Measurements from ENCODE around the gene IQCE. TPM values are rescaled to one million over a fixed set of nuclear protein-coding genes. Genes with fewer than 3 reads are reported as not detected.

IQCE gene
- total RNA-seq, 1 donor from 2014 or later = 32.0 TPM

GRCh38 chr7:2621061-2621828 is 62.5 kb downstream of the IQCE start:
- Histone ChIP-seq H3K27me3 (ENCODE audit: low read depth) (no peaks in the 10 kb centered on the region), H3K27ac (no peak overlapping the region), H3K36me3 (no peaks in the 10 kb centered on the region), H3K4me3 (no peak overlapping the region), H3K9me3 (no peaks in the 10 kb centered on the region), H3K4me1 (peaks cover 34% of the 10 kb centered on the region)
- DNase-seq (peak; percentile 63), ATAC-seq (peak; percentile 52 to 62)
- no peak for TF ChIP-seq CTCF (IDR thresholded peaks at IDR 0.05)
- intact Hi-C loops (cut with DNase I) = no loop called here

- Histone ChIP-seq H3K27me3 (ENCODE audit: low read depth) (no peaks in the 10 kb centered on the region), H3K27ac (no peak overlapping the region), H3K4me3 (no peak overlapping the region), H3K4me1 (peaks cover 31% of the 10 kb centered on the region), H3K36me3 (no peaks in the 10 kb centered on the region), H3K9me3 (no peaks in the 10 kb centered on the region)
- DNase-seq (peak; percentile 49), ATAC-seq (no peak)
- intact Hi-C loops (cut with DNase I) = no loop called here
- no peak for TF ChIP-seq CTCF (IDR thresholded peaks at IDR 0.05)
These were observed 63.3 kb downstream of the IQCE start for GRCh38 chr7:2621948-2622640.

GRCh38 chr7:2622869-2623697 is 64.3 kb downstream of the IQCE start:
- Histone ChIP-seq H3K36me3 (no peaks in the 10 kb centered on the region), H3K27ac (no peak overlapping the region), H3K9me3 (no peaks in the 10 kb centered on the region), H3K4me3 (no peak overlapping the region), H3K27me3 (ENCODE audit: low read depth) (no peaks in the 10 kb centered on the region), H3K4me1 (peaks cover 28% of the 10 kb centered on the region)
- DNase-seq = peak; percentile 77
- no peak for TF ChIP-seq CTCF (IDR thresholded peaks at IDR 0.05)
- intact Hi-C loops (cut with DNase I) = no loop called here
- ATAC-seq = peak; percentile 67 to 82

GRCh38 chr7:2623698-2624014 is 64.9 kb downstream of the IQCE start:
- Histone ChIP-seq H3K9me3 (no peaks in the 10 kb centered on the region), H3K27me3 (ENCODE audit: low read depth) (no peaks in the 10 kb centered on the region), H3K4me3 (no peak overlapping the region), H3K27ac (no peak overlapping the region), H3K36me3 (no peaks in the 10 kb centered on the region), H3K4me1 (peaks cover 28% of the 10 kb centered on the region)
- DNase-seq (no peak), ATAC-seq (peak in 1 of 2 donors; percentile 11)
- intact Hi-C loops (cut with DNase I) = no loop called here
- no peak for TF ChIP-seq CTCF (IDR thresholded peaks at IDR 0.05)

- Histone ChIP-seq H3K9me3 (no peaks in the 10 kb centered on the region), H3K27me3 (ENCODE audit: low read depth) (no peaks in the 10 kb centered on the region), H3K27ac (no peak overlapping the region), H3K36me3 (no peaks in the 10 kb centered on the region), H3K4me3 (no peak overlapping the region), H3K4me1 (peaks cover 28% of the 10 kb centered on the region)
- intact Hi-C loops (cut with DNase I) = no loop called here
- DNase-seq = no peak
- no peak for ATAC-seq
- TF ChIP-seq CTCF (IDR thresholded peaks at IDR 0.05) = no peak
These were observed 65.6 kb downstream of the IQCE start for GRCh38 chr7:2624293-2624886.
